ENCODE data around the gene SRGAP2C. TPM values are rescaled to one million over a fixed set of nuclear protein-coding genes. Genes with fewer than 3 reads are reported as not detected.
"Not testable (repeated sequence)": the region's sequence is repeated elsewhere in the genome, so short reads cannot be mapped to it uniquely, and the experiment has no call there.

Gene SRGAP2C
- total RNA-seq, 1 donor from 2014 or later, result 13.9 TPM

GRCh38 chr1:121332599-121333562 is 148.1 kb downstream of the SRGAP2C start:
- DNase-seq (ENCODE audit: low read depth in 2 of 2), result not testable (repeated sequence)

GRCh38 chr1:121337958-121338357 is 153.2 kb downstream of the SRGAP2C start:
- DNase-seq (ENCODE audit: low read depth in 2 of 2), result not testable (repeated sequence)

GRCh38 chr1:121339611-121340010 is 154.8 kb downstream of the SRGAP2C start:
- DNase-seq (ENCODE audit: low read depth in 2 of 2), result not testable (repeated sequence)

GRCh38 chr1:121343311-121343906 is 158.6 kb downstream of the SRGAP2C start:
- DNase-seq (ENCODE audit: low read depth in 2 of 2), result not testable (repeated sequence)

- not testable (repeated sequence) for DNase-seq (ENCODE audit: low read depth in 2 of 2)
Observed at GRCh38 chr1:121344355-121344754, 159.6 kb downstream of the SRGAP2C start.

GRCh38 chr1:121346654-121347053 is 161.9 kb downstream of the SRGAP2C start:
- not testable (repeated sequence) for DNase-seq (ENCODE audit: low read depth in 2 of 2)

- DNase-seq (ENCODE audit: low read depth in 2 of 2), result not testable (repeated sequence)
Observed at GRCh38 chr1:121347476-121347875, 162.7 kb downstream of the SRGAP2C start.

GRCh38 chr1:121348115-121348514 is 163.3 kb downstream of the SRGAP2C start:
- not testable (repeated sequence) for DNase-seq (ENCODE audit: low read depth in 2 of 2)

- DNase-seq (ENCODE audit: low read depth in 2 of 2), result not testable (repeated sequence)
Observed at GRCh38 chr1:121349332-121349967, 164.7 kb downstream of the SRGAP2C start.

GRCh38 chr1:121355711-121356420 is 171.1 kb downstream of the SRGAP2C start:
- not testable (repeated sequence) for DNase-seq (ENCODE audit: low read depth in 2 of 2)

GRCh38 chr1:121356819-121357218 is 172.0 kb downstream of the SRGAP2C start:
- DNase-seq (ENCODE audit: low read depth in 2 of 2), result not testable (repeated sequence)

- not testable (repeated sequence) for DNase-seq (ENCODE audit: low read depth in 2 of 2)
Observed at GRCh38 chr1:121360531-121360930, 175.8 kb downstream of the SRGAP2C start.

- not testable (repeated sequence) for DNase-seq (ENCODE audit: low read depth in 2 of 2)
Observed at GRCh38 chr1:121361451-121362233, 176.9 kb downstream of the SRGAP2C start.

- DNase-seq (ENCODE audit: low read depth in 2 of 2), result not testable (repeated sequence)
Observed at GRCh38 chr1:121362234-121362883, 177.6 kb downstream of the SRGAP2C start.

GRCh38 chr1:121365316-121365715 is 180.5 kb downstream of the SRGAP2C start:
- DNase-seq (ENCODE audit: low read depth in 2 of 2), result not testable (repeated sequence)

- DNase-seq (ENCODE audit: low read depth in 2 of 2), result not testable (repeated sequence)
Observed at GRCh38 chr1:121365723-121366122, 180.9 kb downstream of the SRGAP2C start.

- not testable (repeated sequence) for DNase-seq (ENCODE audit: low read depth in 2 of 2)
Observed at GRCh38 chr1:121366171-121366570, 181.4 kb downstream of the SRGAP2C start.

GRCh38 chr1:121368910-121369309 is 184.1 kb downstream of the SRGAP2C start:
- not testable (repeated sequence) for DNase-seq (ENCODE audit: low read depth in 2 of 2)

GRCh38 chr1:121369959-121370358 is 185.2 kb downstream of the SRGAP2C start:
- not testable (repeated sequence) for DNase-seq (ENCODE audit: low read depth in 2 of 2)

- not testable (repeated sequence) for DNase-seq (ENCODE audit: low read depth in 2 of 2)
Observed at GRCh38 chr1:121374851-121375367, 190.1 kb downstream of the SRGAP2C start.
